GM21619 (cell line): ENCODE data around the gene INTS6.

Experiments
- ATAC-seq: cut with Tn5 transposase; IDR thresholded peaks from one replicate; pipeline ENCODE4 v1.9.1; 2021; ENCODE audit not compliant: unreplicated experiment

The INTS6 gene

DNA sequence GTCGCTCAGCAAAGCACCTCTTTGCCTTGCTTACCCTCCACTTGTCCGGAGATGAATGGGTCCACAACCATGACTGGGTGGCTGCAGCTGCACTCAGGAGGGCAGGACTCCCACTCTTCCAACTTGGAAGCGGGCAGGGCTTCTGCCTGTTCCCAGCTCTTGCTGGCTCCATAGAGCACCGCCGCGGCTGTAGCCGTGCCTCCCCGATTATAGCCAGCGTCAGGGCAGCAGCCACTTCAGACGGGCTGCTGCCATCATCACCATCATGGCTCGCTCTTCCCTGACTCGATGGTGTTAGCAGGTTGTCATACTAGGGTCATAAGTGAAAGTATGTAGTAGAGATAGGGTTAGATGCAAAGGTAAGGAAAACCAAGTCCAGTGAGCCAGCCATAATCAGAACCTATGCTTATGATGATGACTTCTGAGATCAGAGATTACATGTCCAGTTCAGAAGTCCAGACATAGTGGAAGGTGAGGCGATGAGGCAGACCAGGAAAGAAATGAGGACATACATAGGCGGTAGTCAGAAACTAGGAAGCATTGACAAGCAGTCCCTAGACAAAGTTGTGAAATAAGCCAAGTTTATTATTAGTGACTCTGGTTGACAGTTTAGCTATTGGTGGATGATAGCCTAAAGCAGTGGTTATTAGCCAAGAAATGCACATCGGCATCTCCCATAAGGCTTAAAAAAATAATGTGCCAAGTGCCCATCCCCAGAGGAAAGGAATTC, 4.4 kb upstream of the INTS6 start:
- ATAC-seq, result no peak

- no peak for ATAC-seq
Observed at GRCh38 chr13:51456510-51456909, 3.7 kb upstream of the INTS6 start.

DNA sequence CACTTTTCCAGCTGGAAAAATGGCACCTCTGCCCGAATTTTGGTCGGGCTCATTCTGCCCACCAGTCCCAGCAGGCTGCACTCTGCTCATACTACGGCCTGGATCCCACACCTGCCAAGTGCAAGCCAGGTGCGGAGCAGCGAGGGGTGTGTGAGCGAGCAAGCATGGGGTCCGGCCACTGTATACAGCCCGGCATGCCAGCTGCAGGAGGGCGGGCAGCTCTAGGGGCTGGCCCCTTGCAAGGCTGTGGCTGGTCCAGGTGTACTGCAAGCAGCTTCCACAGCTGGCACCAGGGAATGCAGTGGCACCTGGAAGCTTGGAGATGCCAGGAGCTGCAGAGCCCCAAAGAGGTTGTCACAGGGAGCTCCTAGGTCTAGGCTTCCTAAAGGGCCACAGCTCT, 2.7 kb upstream of the INTS6 start:
- ATAC-seq, result no peak

GRCh38 chr13:51453959-51454703, 1.3 kb upstream of the INTS6 start:
- ATAC-seq, result no peak

DNA sequence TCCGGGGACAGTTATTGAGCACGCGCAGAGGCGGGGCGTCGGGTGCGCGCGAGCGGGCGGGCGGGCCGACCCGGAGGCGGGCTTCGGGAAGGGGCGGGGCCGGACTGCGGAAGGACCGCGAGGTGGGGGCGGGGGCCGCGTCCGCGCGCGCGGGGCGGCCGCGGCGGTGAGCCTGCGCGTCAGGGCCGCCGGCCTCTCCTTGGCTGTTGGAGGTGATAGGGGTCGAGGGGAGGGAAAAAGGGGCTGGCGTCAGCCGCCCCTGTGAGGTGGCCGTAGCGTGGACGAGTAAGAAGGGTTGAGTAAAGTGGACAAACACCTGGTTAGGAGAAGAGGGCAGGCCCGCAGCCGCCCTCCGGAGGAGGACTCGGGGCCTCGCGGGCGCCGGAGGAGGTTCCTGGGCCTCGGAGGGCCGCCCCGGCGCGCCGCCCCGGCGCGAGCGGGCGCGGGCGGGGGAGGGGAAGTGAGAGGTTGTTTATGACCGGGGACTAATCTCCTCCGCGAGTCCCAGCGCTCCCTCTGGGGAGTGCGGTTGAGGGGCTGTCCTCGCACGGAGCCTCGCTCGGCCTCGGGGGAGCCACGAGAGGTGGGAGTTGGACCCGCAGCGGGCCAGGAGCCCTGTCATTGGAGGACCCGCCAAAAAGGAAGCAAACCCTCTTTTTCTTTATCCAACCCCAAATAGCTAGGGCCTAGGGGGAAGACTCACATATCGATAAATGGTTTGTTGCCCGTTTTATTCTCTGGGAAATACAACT, 547 bp upstream of the INTS6 start:
- peak; percentile 40 for ATAC-seq

- ATAC-seq, result peak; percentile 35
Observed at GRCh38 chr13:51451467-51452360, 1.1 kb downstream of the INTS6 start.

GRCh38 chr13:51451134-51451466, 1.7 kb downstream of the INTS6 start:
- no peak for ATAC-seq

- no peak for ATAC-seq
Observed at GRCh38 chr13:51449018-51449417, 3.8 kb downstream of the INTS6 start.

DNA sequence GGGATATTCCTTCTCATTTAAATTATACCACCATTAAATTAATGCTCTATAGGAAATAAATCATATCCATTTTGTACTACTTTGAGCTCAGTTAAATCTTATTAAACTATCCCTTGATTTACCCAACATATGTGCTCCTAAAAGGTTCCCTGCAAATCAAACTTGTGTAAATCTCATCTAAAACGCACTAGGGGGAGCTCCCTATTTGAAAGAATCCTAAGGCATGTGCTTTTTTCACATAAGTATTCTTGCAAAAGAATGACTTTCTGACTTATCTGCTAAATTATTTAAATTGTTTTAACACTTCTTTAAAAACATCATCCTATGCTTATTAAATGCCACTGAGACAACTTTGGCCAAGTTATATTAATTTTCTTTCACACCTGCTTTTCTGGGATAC, 7.9 kb downstream of the INTS6 start:
- ATAC-seq, result no peak

DNA sequence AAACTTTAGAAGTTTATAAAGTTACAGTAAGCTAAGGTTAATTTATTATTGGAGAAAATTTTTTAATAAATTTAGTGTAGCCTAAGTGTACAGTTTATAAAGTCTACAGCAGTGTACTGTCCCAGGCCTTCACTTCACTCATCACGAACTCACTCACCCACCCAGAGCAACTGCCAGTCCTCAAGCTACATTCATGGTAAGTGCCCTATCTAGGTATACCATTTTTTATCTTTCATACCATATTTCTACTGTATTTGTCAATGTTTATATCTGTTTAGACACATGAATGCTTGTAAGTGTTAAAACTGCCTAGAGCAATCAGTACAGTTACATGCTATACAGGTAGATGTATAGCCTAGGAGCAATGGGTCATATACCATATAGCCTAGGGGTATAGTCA, 12.5 kb downstream of the INTS6 start:
- no peak for ATAC-seq

DNA sequence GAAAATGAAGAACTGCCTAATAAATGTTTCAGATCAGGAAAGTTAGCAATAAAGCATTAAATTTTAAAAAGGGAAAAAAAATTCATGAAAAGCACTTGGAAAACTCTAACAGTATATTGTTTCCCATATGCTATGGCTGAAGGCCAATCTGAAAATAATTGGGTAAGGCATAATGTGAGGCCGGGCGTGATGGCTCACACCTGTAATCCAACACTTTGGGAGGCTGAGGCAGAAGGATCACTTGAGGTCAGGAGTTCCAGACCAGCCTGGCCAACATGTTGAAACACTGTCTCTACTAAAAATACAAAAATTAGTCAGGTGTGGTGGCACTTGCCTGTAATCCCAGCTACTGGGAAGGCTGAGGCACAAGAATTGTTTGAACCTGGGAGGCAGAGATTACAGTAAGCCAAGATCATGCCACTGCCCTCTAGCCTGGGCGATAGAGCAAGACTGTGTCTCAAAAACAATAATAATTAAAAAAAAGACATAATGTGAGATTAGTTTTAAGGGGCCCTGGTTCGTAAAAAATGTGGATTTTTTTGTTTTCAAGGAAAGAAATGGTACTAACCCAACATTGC, 15.2 kb downstream of the INTS6 start:
- ATAC-seq, result no peak

DNA sequence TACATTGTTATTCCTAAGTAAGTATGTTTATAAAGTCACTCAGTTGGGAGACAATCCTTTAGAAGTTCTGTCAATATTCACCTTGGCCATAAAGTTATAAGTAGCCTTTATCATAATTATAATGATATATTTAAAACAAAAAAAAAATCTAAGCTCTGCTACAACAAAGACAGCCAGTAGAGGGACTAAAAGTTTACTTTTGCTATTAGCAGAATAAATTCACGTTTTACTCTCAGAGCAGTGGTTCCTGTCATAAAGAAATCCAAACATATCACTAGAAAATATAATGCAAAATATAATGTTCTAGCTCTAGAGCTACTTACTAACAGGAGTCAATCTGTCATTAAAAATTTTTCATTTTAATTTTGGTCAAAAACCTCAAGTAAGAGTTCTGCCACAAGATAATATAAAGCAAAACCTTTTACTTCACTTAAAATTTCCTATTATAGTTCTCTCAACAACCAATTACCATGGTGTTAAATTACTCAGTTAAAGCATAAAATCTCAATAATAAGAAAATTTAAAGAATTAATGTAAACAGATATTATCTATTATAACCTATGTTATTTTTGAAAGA, 17.7 kb downstream of the INTS6 start:
- ATAC-seq, result no peak

GRCh38 chr13:51432576-51432975, 20.3 kb downstream of the INTS6 start:
- no peak for ATAC-seq

DNA sequence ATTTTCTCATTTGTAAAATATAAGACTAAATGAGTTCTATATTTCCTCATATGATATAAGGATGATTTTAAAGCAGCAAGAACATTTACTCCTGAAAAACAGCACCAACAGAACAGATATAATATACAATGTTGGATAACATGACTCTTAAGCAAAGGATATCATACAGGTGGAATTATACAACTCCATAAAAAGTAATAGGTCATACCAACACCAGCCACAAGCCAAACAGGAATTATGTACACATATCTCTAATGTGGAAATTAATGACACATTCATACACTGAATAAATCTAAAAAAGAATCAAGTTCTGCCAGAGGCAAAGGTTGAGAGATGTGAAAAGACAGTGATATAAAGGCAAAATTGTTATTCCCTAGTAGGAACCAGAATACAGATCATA, 25.9 kb downstream of the INTS6 start:
- no peak for ATAC-seq

- no peak for ATAC-seq
Observed at GRCh38 chr13:51425410-51426042, 27.3 kb downstream of the INTS6 start.

GRCh38 chr13:51423766-51424165, 29.1 kb downstream of the INTS6 start:
- no peak for ATAC-seq

- no peak for ATAC-seq
Observed at GRCh38 chr13:51422484-51422883, 30.4 kb downstream of the INTS6 start.

DNA sequence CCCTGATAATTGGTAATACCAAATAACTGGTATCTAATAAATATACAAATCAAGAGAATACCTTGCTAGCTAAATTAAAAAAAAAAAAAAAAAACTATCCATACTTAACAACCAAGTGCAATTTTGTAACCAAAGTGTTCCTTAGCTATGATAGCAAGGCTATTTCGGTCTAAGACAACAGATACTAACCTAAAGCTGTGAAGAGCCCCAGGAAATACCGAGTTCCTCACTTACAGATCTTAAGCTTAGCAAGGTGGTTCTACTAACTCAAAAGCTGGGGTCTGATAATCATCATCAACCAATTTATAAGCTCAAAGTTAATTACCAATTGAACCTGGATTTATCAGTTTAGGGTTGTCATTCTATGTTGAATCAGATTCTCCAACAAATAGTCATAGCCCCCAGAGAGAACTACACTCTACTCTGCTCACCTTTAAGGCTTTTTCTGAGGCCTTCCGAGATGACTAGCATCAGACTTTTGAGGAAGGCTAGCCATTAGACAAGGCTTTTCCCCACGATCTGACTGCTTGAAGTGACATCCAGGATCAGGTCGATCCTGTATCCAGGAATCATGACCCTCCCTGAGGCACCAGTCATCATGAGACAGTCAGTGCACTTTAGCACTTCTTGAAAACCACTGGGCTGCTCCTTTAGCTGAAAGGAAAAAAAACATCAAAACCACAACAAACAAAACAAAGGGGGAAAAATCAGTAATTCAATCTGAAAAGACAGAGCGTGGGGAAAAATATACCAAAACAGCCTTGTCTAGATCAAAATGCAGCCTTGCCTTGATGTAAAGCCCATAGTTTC, 31.9 kb downstream of the INTS6 start:
- ATAC-seq, result no peak

DNA sequence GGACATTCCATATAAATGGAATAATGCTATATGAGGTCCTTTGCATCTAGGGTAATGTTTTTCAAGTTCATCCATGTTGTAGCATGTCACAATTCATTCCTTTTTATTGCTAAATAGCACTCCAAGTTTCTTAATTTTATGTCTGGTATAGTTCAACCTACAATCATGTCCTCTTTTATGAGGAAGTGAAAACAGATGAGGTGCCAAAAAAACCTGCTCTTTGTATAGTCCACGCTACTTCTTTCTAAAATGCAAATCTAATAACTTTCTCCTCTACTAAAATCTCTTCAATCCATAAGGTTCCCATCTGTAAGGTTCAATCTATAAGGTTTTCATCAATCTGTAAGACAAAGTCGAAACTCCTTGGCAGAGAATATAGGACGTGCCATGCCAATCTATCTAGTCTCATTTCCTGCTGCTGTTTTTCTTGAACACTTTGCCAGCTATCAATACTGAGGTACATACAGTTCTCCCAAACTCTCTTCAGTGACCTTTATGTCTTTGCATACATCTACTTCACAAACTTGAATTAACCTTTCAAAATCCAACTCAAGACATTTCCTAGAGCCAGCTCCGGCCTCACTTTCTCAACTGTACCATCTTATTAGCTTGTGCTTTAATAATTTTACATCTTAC, 33.7 kb downstream of the INTS6 start:
- ATAC-seq, result peak; percentile 47
